GM23338 (cell line): ENCODE results near the gene FAM241B. TPM values are rescaled to one million over a fixed set of nuclear protein-coding genes. Genes with fewer than 3 reads are reported as not detected.

Source experiments
- ATAC-seq: fragments of 200-7000 bp; cut with Tn5 transposase; 3 replicates; pipeline ENCODE4 v1.9.1; 2020
- DNase-seq: peaks from one replicate; pipeline ENCODE4 v3.0.0-alpha.2; 2015; ENCODE audit warnings: low spot score
- H2AFZ ChIP-seq: fragments of 200-600 bp; sonication (generic); 2 replicates; pipeline ENCODE4 v1.8.0; 2016; ENCODE audit warnings: antibody characterized with exemption, mild to moderate bottlenecking, moderate library complexity
- H3F3A ChIP-seq: fragments of 200-600 bp; sonication (generic); replicated peaks from 2 replicates; pipeline ENCODE4 v1.8.0; 2017; ENCODE audit warnings: antibody characterized with exemption, mixed run types, low read depth
- H3K27ac ChIP-seq: fragments of 200-600 bp; sonication (generic); 2 replicates; pipeline ENCODE4 v1.6.1; 2016; ENCODE audit warnings: low read depth
- H3K27me3 ChIP-seq: fragments of 200-600 bp; sonication (generic); 2 replicates; pipeline ENCODE4 v1.8.0; 2016; ENCODE audit warnings: mild to moderate bottlenecking, mixed run types, moderate library complexity; ENCODE audit not compliant: insufficient read depth
- H3K36me3 ChIP-seq: fragments of 200-600 bp; sonication (generic); 2 replicates; pipeline ENCODE4 v1.8.0; 2016; ENCODE audit warnings: mild to moderate bottlenecking; ENCODE audit not compliant: insufficient read depth
- H3K4me1 ChIP-seq: fragments of 200-600 bp; sonication (generic); 2 replicates; pipeline ENCODE4 v1.8.0; 2016; ENCODE audit warnings: mild to moderate bottlenecking, moderate library complexity; ENCODE audit not compliant: insufficient read depth
- H3K4me2 ChIP-seq: fragments of 200-600 bp; sonication (generic); 2 replicates; pipeline ENCODE4 v1.7.1; 2017; ENCODE audit warnings: mixed run types
- H3K4me3 ChIP-seq: fragments of 200-600 bp; sonication (generic); 2 replicates; pipeline ENCODE4 v1.6.1; 2016; ENCODE audit warnings: mixed run types
- H3K79me2 ChIP-seq: fragments of 200-600 bp; sonication (generic); replicated peaks from 2 replicates; pipeline ENCODE4 v1.8.0; 2017; ENCODE audit warnings: mild to moderate bottlenecking; ENCODE audit not compliant: insufficient read depth
- H3K9me2 ChIP-seq: fragments of 200-600 bp; sonication (generic); 2 replicates; pipeline ENCODE4 v1.8.0; 2017; ENCODE audit not compliant: insufficient read depth
- H4K20me1 ChIP-seq: fragments of 200-600 bp; sonication (generic); replicated peaks from 2 replicates; pipeline ENCODE4 v1.8.0; 2017; ENCODE audit warnings: mild to moderate bottlenecking; ENCODE audit not compliant: insufficient read depth
- H3K27ac Mint-ChIP-seq: 2 replicates; pipeline ENCODE4 v1.8.0; 2020; ENCODE audit warnings: inconsistent platforms, mild to moderate bottlenecking, moderate library complexity, mixed read lengths
- H3K27me3 Mint-ChIP-seq: 3 replicates; pipeline ENCODE4 v1.8.0; 2022; ENCODE audit warnings: low read depth, mild to moderate bottlenecking, moderate library complexity, mixed read lengths, inconsistent platforms; ENCODE audit not compliant: insufficient read depth, poor library complexity
- H3K36me3 Mint-ChIP-seq: 3 replicates; pipeline ENCODE4 v1.8.0; 2021; ENCODE audit warnings: low read depth, mild to moderate bottlenecking, inconsistent platforms, moderate library complexity, mixed read lengths
- H3K4me1 Mint-ChIP-seq: 3 replicates; pipeline ENCODE4 v1.8.0; 2020; ENCODE audit warnings: mild to moderate bottlenecking, inconsistent platforms, mixed read lengths
- H3K4me3 Mint-ChIP-seq: 3 replicates; pipeline ENCODE4 v1.8.0; 2021; ENCODE audit warnings: moderate library complexity, mild to moderate bottlenecking, inconsistent platforms, mixed read lengths
- H3K9me3 Mint-ChIP-seq: 3 replicates; pipeline ENCODE4 v1.8.0; 2020; ENCODE audit warnings: moderate library complexity, mild to moderate bottlenecking, inconsistent platforms, mixed read lengths
- EZH2 ChIP-seq: fragments of 200-600 bp; sonication (generic); IDR thresholded peaks from one replicate; pipeline ENCODE4 v1.8.0; 2017; ENCODE audit warnings: antibody characterized with exemption, mild to moderate bottlenecking, low read depth; ENCODE audit not compliant: unreplicated experiment
- EZH2phosphoT487 ChIP-seq: fragments of 200-600 bp; sonication (generic); IDR thresholded peaks from one replicate; pipeline ENCODE4 v1.8.1; 2018; ENCODE audit warnings: antibody characterized with exemption; ENCODE audit not compliant: unreplicated experiment
- JUNB ChIP-seq: IDR thresholded peaks from one replicate; pipeline ENCODE4 v1.6.1; 2016; ENCODE audit warnings: antibody characterized with exemption; ENCODE audit not compliant: unreplicated experiment
- NANOG ChIP-seq: IDR thresholded peaks from 2 replicates; pipeline ENCODE4 v1.6.1; 2016; ENCODE audit warnings: antibody characterized with exemption, borderline replicate concordance
- POLR2AphosphoS5 ChIP-seq: IDR thresholded peaks from 2 replicates; pipeline ENCODE4 v1.6.1; 2016; ENCODE audit warnings: antibody characterized with exemption, low read depth
- ZNF114 ChIP-seq: fragments of 250-450 bp; sonication (Bioruptor Pico); IDR thresholded peaks from 2 replicates; pipeline ENCODE4 v1.5.0; 2020; ENCODE audit warnings: mild to moderate bottlenecking, moderate library complexity
- ZNF331 ChIP-seq: fragments of 250-450 bp; sonication (Bioruptor Pico); IDR thresholded peaks from 2 replicates; pipeline ENCODE4 v1.5.0; 2020; ENCODE audit warnings: low read depth, mild to moderate bottlenecking, moderate library complexity
- polyA plus RNA-seq: library from polyadenylated mRNA; unstranded; fragments of >200 nt; fragmentation: Nextera tagmentation; extraction: Ambion mirVana; gene quantifications from 2 replicates; pipeline ENCODE4 v1.2.1, GENCODE V29; 2016
- total RNA-seq: library from RNA; depleted of rRNA; stranded (reverse); fragments of >200 nt; shearing (Covaris generic); gene quantifications from 2 replicates; pipeline ENCODE4 v1.2.3, GENCODE V29; 2014
- TF ChIP-seq, protein P1 (sequence below): fragments of 250-450 bp; sonication (Bioruptor Pico); IDR thresholded peaks from 2 replicates; pipeline ENCODE4 v1.5.0; 2020; ENCODE audit warnings: mild to moderate bottlenecking, moderate library complexity

Gene FAM241B
- total and polyA plus RNA-seq, 2 experiments from 2014 or later, result 6.7 to 28.3 TPM

DNA sequence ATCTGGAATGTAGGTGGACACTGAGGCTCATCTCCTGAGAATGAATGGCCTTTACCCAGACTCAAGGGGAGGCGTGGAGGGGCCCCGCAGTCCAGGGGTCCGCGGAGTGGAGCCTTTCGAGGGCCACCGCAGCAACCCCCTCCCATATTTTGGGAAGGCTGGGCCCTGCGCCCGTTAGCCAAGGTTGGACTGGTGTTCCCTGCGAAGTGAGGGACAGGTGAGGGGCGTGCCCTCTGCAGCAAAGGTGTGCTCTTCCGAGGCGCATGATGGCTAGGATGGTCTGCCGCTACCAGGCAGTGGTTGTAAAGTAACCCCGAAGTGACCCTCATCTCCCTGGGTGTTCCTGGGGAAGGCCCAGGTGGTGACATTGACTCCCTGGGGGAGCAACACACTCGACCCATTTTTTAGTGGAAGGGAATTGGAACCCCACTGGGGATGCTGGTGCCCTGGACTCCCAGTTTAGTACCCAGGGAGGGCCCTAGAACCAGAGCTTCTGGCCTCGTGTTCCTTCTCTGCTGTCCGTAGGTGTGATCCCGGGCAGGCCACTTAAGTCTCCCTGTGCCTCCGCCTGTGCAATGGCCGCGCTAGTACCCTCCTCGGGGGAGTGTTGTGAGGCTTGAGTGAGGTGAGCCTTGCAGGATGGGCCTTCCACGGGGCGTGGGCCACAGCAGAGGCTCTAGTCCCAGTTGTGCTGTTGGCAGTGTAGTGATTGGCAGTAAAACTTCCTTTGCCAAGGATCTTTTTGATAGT lies 779 bp downstream of the FAM241B start (continued):
- TF ChIP-seq NANOG (no peak), EZH2 (no peak)
- TF ChIP-seq, protein P1, sequence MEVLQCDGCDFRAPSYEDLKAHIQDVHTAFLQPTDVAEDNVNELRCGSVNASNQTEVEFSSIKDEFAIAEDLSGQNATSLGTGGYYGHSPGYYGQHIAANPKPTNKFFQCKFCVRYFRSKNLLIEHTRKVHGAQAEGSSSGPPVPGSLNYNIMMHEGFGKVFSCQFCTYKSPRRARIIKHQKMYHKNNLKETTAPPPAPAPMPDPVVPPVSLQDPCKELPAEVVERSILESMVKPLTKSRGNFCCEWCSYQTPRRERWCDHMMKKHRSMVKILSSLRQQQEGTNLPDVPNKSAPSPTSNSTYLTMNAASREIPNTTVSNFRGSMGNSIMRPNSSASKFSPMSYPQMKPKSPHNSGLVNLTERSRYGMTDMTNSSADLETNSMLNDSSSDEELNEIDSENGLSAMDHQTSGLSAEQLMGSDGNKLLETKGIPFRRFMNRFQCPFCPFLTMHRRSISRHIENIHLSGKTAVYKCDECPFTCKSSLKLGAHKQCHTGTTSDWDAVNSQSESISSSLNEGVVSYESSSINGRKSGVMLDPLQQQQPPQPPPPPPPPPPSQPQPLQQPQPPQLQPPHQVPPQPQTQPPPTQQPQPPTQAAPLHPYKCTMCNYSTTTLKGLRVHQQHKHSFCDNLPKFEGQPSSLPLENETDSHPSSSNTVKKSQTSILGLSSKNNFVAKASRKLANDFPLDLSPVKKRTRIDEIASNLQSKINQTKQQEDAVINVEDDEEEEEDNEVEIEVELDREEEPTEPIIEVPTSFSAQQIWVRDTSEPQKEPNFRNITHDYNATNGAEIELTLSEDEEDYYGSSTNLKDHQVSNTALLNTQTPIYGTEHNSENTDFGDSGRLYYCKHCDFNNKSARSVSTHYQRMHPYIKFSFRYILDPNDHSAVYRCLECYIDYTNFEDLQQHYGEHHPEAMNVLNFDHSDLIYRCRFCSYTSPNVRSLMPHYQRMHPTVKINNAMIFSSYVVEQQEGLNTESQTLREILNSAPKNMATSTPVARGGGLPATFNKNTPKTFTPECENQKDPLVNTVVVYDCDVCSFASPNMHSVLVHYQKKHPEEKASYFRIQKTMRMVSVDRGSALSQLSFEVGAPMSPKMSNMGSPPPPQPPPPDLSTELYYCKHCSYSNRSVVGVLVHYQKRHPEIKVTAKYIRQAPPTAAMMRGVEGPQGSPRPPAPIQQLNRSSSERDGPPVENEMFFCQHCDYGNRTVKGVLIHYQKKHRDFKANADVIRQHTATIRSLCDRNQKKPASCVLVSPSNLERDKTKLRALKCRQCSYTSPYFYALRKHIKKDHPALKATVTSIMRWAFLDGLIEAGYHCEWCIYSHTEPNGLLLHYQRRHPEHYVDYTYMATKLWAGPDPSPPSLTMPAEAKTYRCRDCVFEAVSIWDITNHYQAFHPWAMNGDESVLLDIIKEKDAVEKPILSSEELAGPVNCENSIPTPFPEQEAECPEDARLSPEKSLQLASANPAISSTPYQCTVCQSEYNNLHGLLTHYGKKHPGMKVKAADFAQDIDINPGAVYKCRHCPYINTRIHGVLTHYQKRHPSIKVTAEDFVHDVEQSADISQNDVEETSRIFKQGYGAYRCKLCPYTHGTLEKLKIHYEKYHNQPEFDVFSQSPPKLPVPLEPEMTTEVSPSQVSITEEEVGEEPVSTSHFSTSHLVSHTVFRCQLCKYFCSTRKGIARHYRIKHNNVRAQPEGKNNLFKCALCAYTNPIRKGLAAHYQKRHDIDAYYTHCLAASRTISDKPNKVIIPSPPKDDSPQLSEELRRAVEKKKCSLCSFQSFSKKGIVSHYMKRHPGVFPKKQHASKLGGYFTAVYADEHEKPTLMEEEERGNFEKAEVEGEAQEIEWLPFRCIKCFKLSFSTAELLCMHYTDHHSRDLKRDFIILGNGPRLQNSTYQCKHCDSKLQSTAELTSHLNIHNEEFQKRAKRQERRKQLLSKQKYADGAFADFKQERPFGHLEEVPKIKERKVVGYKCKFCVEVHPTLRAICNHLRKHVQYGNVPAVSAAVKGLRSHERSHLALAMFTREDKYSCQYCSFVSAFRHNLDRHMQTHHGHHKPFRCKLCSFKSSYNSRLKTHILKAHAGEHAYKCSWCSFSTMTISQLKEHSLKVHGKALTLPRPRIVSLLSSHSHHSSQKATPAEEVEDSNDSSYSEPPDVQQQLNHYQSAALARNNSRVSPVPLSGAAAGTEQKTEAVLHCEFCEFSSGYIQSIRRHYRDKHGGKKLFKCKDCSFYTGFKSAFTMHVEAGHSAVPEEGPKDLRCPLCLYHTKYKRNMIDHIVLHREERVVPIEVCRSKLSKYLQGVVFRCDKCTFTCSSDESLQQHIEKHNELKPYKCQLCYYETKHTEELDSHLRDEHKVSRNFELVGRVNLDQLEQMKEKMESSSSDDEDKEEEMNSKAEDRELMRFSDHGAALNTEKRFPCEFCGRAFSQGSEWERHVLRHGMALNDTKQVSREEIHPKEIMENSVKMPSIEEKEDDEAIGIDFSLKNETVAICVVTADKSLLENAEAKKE (CRISPR knock-in tag), result no peak

GRCh38 chr10:69631566-69631965 lies 1.5 kb downstream of the FAM241B start:
- H4K20me1 ChIP-seq, result no peaks in the 10 kb centered on the region
- DNase-seq, result no peak
- Mint-ChIP-seq H3K36me3 (peaks cover 18% of the 10 kb centered on the region), H3K4me1 (peaks cover 9% of the 10 kb centered on the region), H3K27me3 (peaks cover 10% of the 10 kb centered on the region), H3K9me3 (no peaks in the 10 kb centered on the region; the same call in 2 of the 3 replicates), H3K27ac (no peak overlapping the region), H3K4me3 (peak overlapping the region; percentile 78)
- H3K36me3 ChIP-seq, result no peaks in the 10 kb centered on the region
- H3K79me2 ChIP-seq, result no peaks in the 10 kb centered on the region; the same call in 1 of the 2 replicates
- H3K4me2 ChIP-seq, result no peak overlapping the region; the same call in 1 of the 2 replicates
- H3K4me1 ChIP-seq, result peaks cover 14% of the 10 kb centered on the region; the same call in 1 of the 2 replicates
- H3F3A ChIP-seq, result no peaks in the 10 kb centered on the region
- no peak for ATAC-seq
- H3K27me3 ChIP-seq, result peaks cover 26% of the 10 kb centered on the region
- H3K4me3 ChIP-seq, result no peak overlapping the region
- no peak overlapping the region for H3K27ac ChIP-seq
- no peak overlapping the region for H2AFZ ChIP-seq
- H3K9me2 ChIP-seq, result no peaks in the 10 kb centered on the region
- TF ChIP-seq NANOG, result no peak
- TF ChIP-seq EZH2phosphoT487, result no peak
- TF ChIP-seq POLR2AphosphoS5, result no peak
- TF ChIP-seq JUNB, result no peak
- TF ChIP-seq, protein P1 (CRISPR knock-in tag), result no peak
- no peak for TF ChIP-seq ZNF331
- no peak for TF ChIP-seq ZNF114 (CRISPR knock-in tag)
